Measurements from ENCODE around the gene GAS2L2.

DNA sequence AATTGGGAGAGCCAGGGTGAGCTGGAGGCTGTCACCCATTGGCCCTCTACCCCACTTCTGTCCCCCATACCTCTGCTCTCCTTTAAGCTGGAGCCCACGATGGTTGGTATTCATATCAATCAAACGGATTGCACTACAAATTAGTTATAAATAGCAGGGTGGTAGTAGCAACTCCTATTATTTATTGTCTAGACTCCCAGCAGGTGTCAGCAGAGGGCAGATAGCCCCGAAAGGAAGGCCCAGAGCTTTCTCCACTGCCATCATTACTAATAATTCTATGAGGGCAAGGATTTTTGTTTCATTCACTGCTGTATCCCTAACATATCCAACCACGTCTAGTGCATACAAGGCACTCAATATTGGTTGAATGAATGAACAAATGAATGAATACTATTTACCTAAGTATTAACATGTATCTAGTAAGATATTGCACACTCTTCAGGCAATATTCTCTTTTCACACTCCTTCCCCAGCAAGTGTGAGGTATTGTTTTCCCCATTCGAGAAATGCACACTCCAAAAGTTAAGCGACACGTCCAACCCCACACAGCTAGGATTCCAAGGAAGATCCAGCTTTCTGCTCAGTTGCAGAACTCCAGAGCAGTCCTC lies 14.0 kb upstream of the GAS2L2 start:
- TF ChIP-seq, protein P1, sequence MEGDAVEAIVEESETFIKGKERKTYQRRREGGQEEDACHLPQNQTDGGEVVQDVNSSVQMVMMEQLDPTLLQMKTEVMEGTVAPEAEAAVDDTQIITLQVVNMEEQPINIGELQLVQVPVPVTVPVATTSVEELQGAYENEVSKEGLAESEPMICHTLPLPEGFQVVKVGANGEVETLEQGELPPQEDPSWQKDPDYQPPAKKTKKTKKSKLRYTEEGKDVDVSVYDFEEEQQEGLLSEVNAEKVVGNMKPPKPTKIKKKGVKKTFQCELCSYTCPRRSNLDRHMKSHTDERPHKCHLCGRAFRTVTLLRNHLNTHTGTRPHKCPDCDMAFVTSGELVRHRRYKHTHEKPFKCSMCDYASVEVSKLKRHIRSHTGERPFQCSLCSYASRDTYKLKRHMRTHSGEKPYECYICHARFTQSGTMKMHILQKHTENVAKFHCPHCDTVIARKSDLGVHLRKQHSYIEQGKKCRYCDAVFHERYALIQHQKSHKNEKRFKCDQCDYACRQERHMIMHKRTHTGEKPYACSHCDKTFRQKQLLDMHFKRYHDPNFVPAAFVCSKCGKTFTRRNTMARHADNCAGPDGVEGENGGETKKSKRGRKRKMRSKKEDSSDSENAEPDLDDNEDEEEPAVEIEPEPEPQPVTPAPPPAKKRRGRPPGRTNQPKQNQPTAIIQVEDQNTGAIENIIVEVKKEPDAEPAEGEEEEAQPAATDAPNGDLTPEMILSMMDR (IDR thresholded peaks at IDR 0.05; ENCODE audit: low read depth, low read length): peak; percentile 59
- no peak for TF ChIP-seq EZH2phosphoT487 (IDR thresholded peaks at IDR 0.05; ENCODE audit: low read depth)
